Measurements from ENCODE around the gene SLC45A2. TPM values are rescaled to one million over a fixed set of nuclear protein-coding genes. Genes with fewer than 3 reads are reported as not detected.

SLC45A2 gene
- total and polyA plus RNA-seq, 9 of the 15 experiments (the other 6 are each of a cell fraction or from before 2014, with no cell fraction given), result 0.03 to 0.29 (median 0.14) TPM; not detected in 4

DNA sequence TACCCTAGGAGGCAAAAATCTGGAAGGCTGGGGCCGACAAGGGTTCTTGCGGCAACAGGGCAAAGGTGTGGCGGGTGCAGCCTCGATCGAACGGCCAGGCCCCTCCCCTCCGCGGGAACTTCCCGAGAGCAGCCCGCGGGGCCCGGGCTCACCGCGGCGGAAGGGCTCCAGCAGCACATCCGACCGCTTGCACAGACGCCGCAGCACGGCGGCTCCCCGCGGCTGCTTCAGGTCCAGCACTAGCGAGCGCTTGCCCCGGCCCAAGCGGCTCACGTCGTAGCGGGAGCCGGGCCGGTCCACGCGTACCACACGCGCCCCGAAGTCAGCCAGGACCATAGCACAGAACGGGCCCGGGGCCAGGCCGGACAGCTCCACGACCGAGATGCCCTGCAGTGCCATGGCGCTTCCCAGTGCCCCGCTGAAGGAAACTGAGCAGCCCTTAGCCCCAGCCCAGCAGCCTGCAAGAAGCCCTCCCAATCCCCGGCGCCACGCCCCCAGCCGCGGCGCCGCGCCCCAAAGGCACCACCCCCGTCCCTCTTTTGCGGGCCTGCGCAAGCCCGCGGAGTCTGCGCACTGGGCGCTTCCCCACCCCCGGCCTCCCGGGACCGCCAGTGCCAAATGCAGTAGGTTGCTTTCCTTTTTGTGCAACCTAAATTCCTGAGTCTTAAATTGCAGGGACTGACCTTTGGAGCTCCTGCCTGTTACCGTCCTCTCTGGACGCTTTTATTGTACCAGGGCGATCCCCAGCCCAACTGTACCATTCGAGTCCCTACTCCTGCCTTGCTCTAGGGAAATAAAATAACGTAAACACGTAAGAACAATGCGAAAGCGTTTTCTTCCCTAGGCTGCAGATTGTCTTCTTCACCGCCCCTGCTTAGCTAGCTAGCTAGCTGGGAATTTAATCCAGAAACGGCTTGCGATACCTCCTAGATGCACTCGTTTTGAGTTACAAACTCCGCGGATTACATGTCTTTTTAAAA lies 23.4 kb upstream of the SLC45A2 start, which contains the start of gene AMACR (continued):
- TF ChIP-seq ATF1 (CRISPR knock-in tag; IDR thresholded peaks at IDR 0.05) (no peak), ATF1 (tag; IDR thresholded peaks at IDR 0.05) (peak; percentile 47), STAG1 (CRISPR knock-in tag; IDR thresholded peaks at IDR 0.05; ENCODE audit: borderline replicate concordance) (no peak), ZNF696 (CRISPR knock-in tag; conservative IDR thresholded peaks at IDR 0.05) (no peak), NFE2 (IDR thresholded peaks at IDR 0.05; ENCODE audit: low read depth) (no peak), ZNF695 (CRISPR knock-in tag; IDR thresholded peaks at IDR 0.05) (no peak), THRAP3 (IDR thresholded peaks at IDR 0.05; ENCODE audit: borderline replicate concordance) (no peak), MIER1 (IDR thresholded peaks at IDR 0.05; ENCODE audit: low read depth) (no peak), ZNF217 (CRISPR knock-in tag; IDR thresholded peaks at IDR 0.05) (no peak), HDAC3 (IDR thresholded peaks at IDR 0.05; ENCODE audit: borderline replicate concordance, partially characterized antibody) (no peak), EGR1 (conservative IDR thresholded peaks at IDR 0.05) (peak; percentile 80), SIN3B (IDR thresholded peaks at IDR 0.05; ENCODE audit: low read depth) (no peak; the same call in 1 of the 2 replicates), CEBPB (tag; IDR thresholded peaks at IDR 0.05) (0 out of 2 replicates have a peak, but pooled peaks have one; percentile 14), ZKSCAN3 (CRISPR knock-in tag; IDR thresholded peaks at IDR 0.05) (no peak), ZNF316 (IDR thresholded peaks at IDR 0.05) (no peak)
- TF ChIP-seq, protein P1, sequence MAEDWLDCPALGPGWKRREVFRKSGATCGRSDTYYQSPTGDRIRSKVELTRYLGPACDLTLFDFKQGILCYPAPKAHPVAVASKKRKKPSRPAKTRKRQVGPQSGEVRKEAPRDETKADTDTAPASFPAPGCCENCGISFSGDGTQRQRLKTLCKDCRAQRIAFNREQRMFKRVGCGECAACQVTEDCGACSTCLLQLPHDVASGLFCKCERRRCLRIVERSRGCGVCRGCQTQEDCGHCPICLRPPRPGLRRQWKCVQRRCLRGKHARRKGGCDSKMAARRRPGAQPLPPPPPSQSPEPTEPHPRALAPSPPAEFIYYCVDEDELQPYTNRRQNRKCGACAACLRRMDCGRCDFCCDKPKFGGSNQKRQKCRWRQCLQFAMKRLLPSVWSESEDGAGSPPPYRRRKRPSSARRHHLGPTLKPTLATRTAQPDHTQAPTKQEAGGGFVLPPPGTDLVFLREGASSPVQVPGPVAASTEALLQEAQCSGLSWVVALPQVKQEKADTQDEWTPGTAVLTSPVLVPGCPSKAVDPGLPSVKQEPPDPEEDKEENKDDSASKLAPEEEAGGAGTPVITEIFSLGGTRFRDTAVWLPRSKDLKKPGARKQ (CRISPR knock-in tag; IDR thresholded peaks at IDR 0.05), result no peak
- TF ChIP-seq, protein P2, sequence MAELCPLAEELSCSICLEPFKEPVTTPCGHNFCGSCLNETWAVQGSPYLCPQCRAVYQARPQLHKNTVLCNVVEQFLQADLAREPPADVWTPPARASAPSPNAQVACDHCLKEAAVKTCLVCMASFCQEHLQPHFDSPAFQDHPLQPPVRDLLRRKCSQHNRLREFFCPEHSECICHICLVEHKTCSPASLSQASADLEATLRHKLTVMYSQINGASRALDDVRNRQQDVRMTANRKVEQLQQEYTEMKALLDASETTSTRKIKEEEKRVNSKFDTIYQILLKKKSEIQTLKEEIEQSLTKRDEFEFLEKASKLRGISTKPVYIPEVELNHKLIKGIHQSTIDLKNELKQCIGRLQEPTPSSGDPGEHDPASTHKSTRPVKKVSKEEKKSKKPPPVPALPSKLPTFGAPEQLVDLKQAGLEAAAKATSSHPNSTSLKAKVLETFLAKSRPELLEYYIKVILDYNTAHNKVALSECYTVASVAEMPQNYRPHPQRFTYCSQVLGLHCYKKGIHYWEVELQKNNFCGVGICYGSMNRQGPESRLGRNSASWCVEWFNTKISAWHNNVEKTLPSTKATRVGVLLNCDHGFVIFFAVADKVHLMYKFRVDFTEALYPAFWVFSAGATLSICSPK (IDR thresholded peaks at IDR 0.05; ENCODE audit: borderline replicate concordance), result no peak
- TF ChIP-seq, protein P3, sequence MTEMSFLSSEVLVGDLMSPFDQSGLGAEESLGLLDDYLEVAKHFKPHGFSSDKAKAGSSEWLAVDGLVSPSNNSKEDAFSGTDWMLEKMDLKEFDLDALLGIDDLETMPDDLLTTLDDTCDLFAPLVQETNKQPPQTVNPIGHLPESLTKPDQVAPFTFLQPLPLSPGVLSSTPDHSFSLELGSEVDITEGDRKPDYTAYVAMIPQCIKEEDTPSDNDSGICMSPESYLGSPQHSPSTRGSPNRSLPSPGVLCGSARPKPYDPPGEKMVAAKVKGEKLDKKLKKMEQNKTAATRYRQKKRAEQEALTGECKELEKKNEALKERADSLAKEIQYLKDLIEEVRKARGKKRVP (CRISPR knock-in tag; IDR thresholded peaks at IDR 0.05), result 0 out of 2 replicates have a peak, but pooled peaks have one; percentile 27
- TF ChIP-seq, protein P4, sequence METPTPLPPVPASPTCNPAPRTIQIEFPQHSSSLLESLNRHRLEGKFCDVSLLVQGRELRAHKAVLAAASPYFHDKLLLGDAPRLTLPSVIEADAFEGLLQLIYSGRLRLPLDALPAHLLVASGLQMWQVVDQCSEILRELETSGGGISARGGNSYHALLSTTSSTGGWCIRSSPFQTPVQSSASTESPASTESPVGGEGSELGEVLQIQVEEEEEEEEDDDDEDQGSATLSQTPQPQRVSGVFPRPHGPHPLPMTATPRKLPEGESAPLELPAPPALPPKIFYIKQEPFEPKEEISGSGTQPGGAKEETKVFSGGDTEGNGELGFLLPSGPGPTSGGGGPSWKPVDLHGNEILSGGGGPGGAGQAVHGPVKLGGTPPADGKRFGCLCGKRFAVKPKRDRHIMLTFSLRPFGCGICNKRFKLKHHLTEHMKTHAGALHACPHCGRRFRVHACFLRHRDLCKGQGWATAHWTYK (CRISPR knock-in tag; IDR thresholded peaks at IDR 0.05), result no peak
- TF ChIP-seq, protein P5, sequence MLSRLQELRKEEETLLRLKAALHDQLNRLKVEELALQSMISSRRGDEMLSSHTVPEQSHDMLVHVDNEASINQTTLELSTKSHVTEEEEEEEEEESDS (CRISPR knock-in tag; IDR thresholded peaks at IDR 0.05), result no peak
- TF ChIP-seq, protein P6, sequence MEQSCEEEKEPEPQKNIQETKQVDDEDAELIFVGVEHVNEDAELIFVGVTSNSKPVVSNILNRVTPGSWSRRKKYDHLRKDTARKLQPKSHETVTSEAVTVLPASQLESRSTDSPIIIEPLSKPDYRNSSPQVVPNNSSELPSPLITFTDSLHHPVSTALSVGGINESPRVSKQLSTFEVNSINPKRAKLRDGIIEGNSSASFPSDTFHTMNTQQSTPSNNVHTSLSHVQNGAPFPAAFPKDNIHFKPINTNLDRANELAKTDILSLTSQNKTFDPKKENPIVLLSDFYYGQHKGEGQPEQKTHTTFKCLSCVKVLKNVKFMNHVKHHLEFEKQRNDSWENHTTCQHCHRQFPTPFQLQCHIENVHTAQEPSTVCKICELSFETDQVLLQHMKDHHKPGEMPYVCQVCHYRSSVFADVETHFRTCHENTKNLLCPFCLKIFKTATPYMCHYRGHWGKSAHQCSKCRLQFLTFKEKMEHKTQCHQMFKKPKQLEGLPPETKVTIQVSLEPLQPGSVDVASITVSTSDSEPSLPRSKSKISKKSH (CRISPR knock-in tag; IDR thresholded peaks at IDR 0.05), result no peak

Measured in K562 (cell line).